Heart right ventricle (tissue), 16 donors: ENCODE results near the gene SLPI. TPM values are rescaled to one million over a fixed set of nuclear protein-coding genes. Genes with fewer than 3 reads are reported as not detected.

Experiments
- ATAC-seq, 8 donors: fragments of 200-7000 bp; cut with Tn5 transposase; one replicate each; pipeline ENCODE4 v1.9.1; 2020; ENCODE audit warnings: mild to moderate bottlenecking in 8 of 8, moderate library complexity in 8 of 8, moderate number of reproducible peaks in 1 of 8
- DNase-seq, 2 donors: peaks; one replicate each; pipeline ENCODE4 v3.0.0-alpha.2; 2020
- H3K27ac ChIP-seq, 10 donors: fragments of 200-600 bp; sonication (generic) in 2 of 10; one replicate each; pipeline versions ENCODE4 v1.5.0 to v1.8.0; 2020 to 2022; ENCODE audit warnings: mild to moderate bottlenecking in 3 of 10
- H3K27me3 ChIP-seq, 7 donors: fragments of 200-600 bp; one replicate each; pipeline ENCODE4 v1.8.0; 2021 to 2022; ENCODE audit warnings: mild to moderate bottlenecking in 2 of 7
- H3K36me3 ChIP-seq, 9 donors: fragments of 200-600 bp; sonication (generic) in 1 of 9; one replicate each; pipeline versions ENCODE4 v1.5.0 to v1.8.0; 2020 to 2022; ENCODE audit warnings: mild to moderate bottlenecking in 2 of 9
- H3K4me1 ChIP-seq, 9 donors: fragments of 200-600 bp; sonication (generic) in 1 of 9; one replicate each; pipeline versions ENCODE4 v1.5.0 to v1.8.0; 2020 to 2022; ENCODE audit warnings: mild to moderate bottlenecking in 4 of 9
- H3K4me3 ChIP-seq, 10 donors: fragments of 200-600 bp; sonication (generic) in 2 of 10; one replicate each; pipeline versions ENCODE4 v1.5.0 to v1.8.0; 2020 to 2022; ENCODE audit warnings: mild to moderate bottlenecking in 7 of 10, moderate library complexity in 2 of 10
- H3K9me3 ChIP-seq, 11 donors: fragments of 200-600 bp in 10 of 11; sonication (generic) in 2 of 11; one replicate each; pipeline versions ENCODE4 v1.5.0 to v1.8.0; 2013 to 2022; ENCODE audit warnings: mild to moderate bottlenecking in 2 of 11, control low read depth in 1 of 11, moderate library complexity in 1 of 11
- CTCF ChIP-seq, 9 donors: fragments of 200-600 bp; sonication (generic) in 2 of 9; IDR thresholded peaks; one replicate each; pipeline versions ENCODE4 v1.5.0 to v1.8.0; 2021 to 2022; ENCODE audit warnings: antibody characterized with exemption in 9 of 9, mild to moderate bottlenecking in 5 of 9, moderate library complexity in 1 of 9
- WGBS, 2 donors: extraction: QIAGEN DNeasy Blood & Tissue Kit; methylation state at CpG; one replicate each; pipeline ENCODE4 v1.1.7; 2013; ENCODE audit warnings: inconsistent platforms in 1 of 2; 5-methylcytosine and 5-hydroxymethylcytosine counted together
- intact Hi-C, 10 donors: fragments of 100-400 bp; cut with DNase I; formaldehyde crosslinking; loops; one replicate each; pipeline versions ENCODE4 v1.11.1 to v1.14.2; 2022
- long read RNA-seq, 3 donors: library from polyadenylated mRNA; unstranded; transcript quantifications; one replicate each; pipeline ENCODE4 v2.0.0, GENCODE V29; 2020 to 2021
- polyA plus RNA-seq, 2 donors: library from polyadenylated mRNA; stranded (reverse); fragments of 200-250 nt; gene quantifications; one replicate each; pipeline ENCODE4 v1.2.3, GENCODE V29; 2013
- total RNA-seq, 10 donors: library from RNA; stranded (reverse); fragmentation: NEBNext Ultra II Directional in 3 of 10; extraction: Animal tissue kit (Norgen Biotek cat#: 25700) in 3 of 10; gene quantifications; one replicate each; pipeline versions ENCODE4 v1.2.1 to v1.2.4, GENCODE V29; 2021 to 2023
- donor health status: Arrhythmogenic right ventricular cardiomyopathy.
- donor health status: ischemic (EF 13 %, LVEDD 7.1; RV severe dilation, severe dysfunction).
- donor health status: healthy with polysubstance abuse.
- donor health status: DM: no; HTN: yes; CAD: no.
- donor health status: DM: no; HTN: no; CAD: no.
- donor health status: ischemic (EF 25% LVEDD 6.9; RV normal size, moderate dysfunction).
- donor health status: ischemic (EF 25% LVEDD 5.7; RV mildly dilated, moderate dysfunction).
- donor health status: healthy.
- donor health status: DM: yes; HTN: yes; CAD: no.
- donor health status: Ischemic cardiomyopathy.
- donor health status: ischemic (EF 35%, LVEDD 5.7; RV mildly dilated, moderate dysfunction).
- donor health status: nonischemic (EF 11% LVEDD 7.7; RV severe dilation, severe dysfunction).
- donor health status: DM: yes; HTN: yes; CAD: no.
- donor health status: PGD.
- donor health status: ischemic (EF 29% LVEDD 5.4; RV normal size, mild dysfunction).
- donor health status: nonischemic (EF 23%, LVEDD 6.1; RV moderate dilation, normal function).

The SLPI gene
- total RNA-seq = 1 to 10 TPM in 4 of 10 donors, under 1 TPM in 2, not detected in 4; 0.43 to 5.1 (median 1.2) TPM
- 1 to 10 TPM; 2.6 to 2.9 TPM for polyA plus RNA-seq
- long read RNA-seq, donor 1 = 0 reads
- long read RNA-seq, donor 2 = 0 reads
- long read RNA-seq, donor 3 = 0 reads

DNA sequence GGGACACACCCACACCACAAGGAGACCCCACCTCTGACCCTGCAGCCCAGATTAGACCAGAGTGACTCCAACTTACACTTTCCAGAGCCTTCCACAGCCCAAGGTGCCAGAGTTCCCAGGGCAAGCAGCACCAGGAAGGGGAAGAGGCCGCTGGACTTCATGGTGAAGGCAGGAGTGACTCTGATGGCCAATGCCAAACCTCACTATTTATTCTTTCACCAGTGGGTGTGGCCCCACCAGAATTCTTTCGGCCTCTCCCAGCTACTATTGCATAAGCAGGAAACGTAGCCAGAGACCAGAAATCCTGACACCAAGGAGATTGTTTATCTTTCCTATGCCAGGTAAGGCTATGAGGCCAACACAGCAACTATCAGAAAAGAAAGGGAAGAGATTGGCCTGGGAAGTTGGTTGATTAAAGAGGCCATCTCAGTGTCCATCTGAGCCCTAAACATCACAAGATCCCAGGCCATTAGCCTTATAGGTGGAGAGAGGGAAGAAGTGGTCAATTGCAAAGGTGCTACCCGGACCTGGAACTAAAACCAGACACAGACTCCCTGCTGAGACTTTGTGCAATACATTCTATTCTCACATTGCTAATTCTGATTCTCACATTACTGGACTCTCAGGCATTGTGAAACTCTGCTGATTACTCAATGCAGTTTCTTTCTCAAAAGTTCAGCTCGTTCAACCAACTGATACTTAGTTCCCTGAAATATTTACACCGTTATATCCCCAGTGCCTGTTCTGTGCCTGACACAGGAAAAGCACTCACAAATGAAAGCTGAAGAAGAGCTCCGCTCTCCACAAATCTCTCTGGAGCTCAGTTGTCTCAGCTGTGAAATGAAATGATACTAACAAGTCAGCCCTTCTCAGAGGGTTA, at the start of gene SLPI:
Gene SLPI, minus strand, starts transcription at position 182 of the 880 bp plus-strand sequence. Its CDS starts 21 bp downstream, at position 161.
- Histone ChIP-seq H3K36me3 (no peaks in the 10 kb centered on the region), H3K4me1 (peaks cover 0 to 19% (median 0%) of the 10 kb centered on the region in 9 donors), H3K27ac (peak within 1 kb of the TSS in 1 of 10 donors; percentile 47), H3K4me3 (no peak within 1 kb of the TSS), H3K9me3 (no peaks in the 10 kb centered on the region), H3K27me3 (peaks cover 0 to 53% (median 19%) of the 10 kb centered on the region in 7 donors)
- WGBS, 2 donors = 45 to 59% methylated on average over 7 of the region's 7 CpGs
- TF ChIP-seq CTCF (IDR thresholded peaks at IDR 0.05) = no peak
- ATAC-seq = peak in 3 of 8 donors; percentile 24 to 64 (median 59)
- intact Hi-C loops = no loop called here
- DNase-seq = no peak

DNA sequence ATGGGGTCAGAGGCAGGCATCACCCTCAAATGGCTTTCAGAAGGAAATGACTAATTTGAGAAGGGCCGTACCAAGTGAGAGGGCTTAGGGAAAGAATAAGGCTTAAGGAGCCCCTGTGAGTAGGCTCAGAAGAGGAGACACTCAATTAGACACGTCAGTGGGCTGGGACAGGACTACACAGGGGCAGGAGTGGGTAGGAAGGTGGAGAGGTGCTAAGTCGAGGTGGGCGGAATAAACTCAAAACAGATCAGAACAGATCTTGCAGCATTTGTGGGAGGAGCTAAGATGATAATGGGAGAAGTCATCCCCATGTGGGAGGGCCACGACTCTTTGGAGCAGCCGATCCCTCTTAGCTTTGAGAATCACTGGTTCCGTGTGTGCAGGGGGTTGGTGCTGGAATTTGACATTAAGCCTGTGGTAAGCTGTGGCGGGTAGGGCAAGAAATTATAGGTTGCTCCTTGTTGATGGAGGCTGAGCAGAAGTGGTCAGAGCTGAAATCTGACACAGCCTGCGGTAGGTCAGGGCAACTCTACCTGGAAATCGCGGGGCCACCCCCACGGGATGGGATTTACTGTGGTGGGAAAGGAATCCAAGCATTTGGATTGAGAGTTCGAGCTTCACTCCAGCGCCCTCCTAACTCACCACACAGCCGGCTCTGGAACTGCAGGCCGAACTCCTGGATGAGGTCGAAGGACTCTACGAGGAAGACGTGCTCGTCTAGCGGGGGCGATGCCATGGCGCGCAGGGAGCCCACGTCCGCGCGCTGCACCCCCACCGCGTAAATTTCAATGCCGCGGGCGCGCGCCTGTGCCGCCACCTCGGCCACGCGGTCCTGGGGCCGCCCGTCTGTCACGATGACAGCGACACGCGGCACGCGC, 49.5 kb upstream of the SLPI start:
- peaks cover 5 to 76% (median 65%) of the 10 kb centered on the region in 7 donors for H3K27me3 ChIP-seq
- H3K36me3 ChIP-seq = no peaks in the 10 kb centered on the region
- intact Hi-C loops = no loop called here
- no peak overlapping the region for H3K4me3 ChIP-seq
- H3K4me1 ChIP-seq = peaks cover 0 to 5% (median 3%) of the 10 kb centered on the region in 9 donors
- no peak for TF ChIP-seq CTCF (IDR thresholded peaks at IDR 0.05)
- no peak for DNase-seq
- WGBS, 2 donors = 32 to 39% methylated on average over 47 of the region's 47 CpGs
- H3K9me3 ChIP-seq = no peaks in the 10 kb centered on the region
- no peak for ATAC-seq
- H3K27ac ChIP-seq = no peak overlapping the region

- no peaks in the 10 kb centered on the region for H3K36me3 ChIP-seq
- peaks cover 5 to 79% (median 51%) of the 10 kb centered on the region in 7 donors for H3K27me3 ChIP-seq
- no peaks in the 10 kb centered on the region for H3K9me3 ChIP-seq
- no peak for TF ChIP-seq CTCF (IDR thresholded peaks at IDR 0.05)
- intact Hi-C loops = no loop called here
- H3K4me1 ChIP-seq = peaks cover 0 to 4% (median 0%) of the 10 kb centered on the region in 9 donors
- no peak overlapping the region for H3K27ac ChIP-seq
- WGBS, 2 donors = 78 to 81% methylated on average over 5 of the region's 5 CpGs
- no peak for ATAC-seq
- DNase-seq = no peak
- no peak overlapping the region for H3K4me3 ChIP-seq
Measured at GRCh38 chr20:45301824-45302271, 47.5 kb upstream of the SLPI start.

GRCh38 chr20:45300961-45301360, 46.6 kb upstream of the SLPI start:
- Histone ChIP-seq H3K36me3 (no peaks in the 10 kb centered on the region), H3K4me1 (no peaks in the 10 kb centered on the region), H3K4me3 (no peak overlapping the region), H3K27ac (no peak overlapping the region), H3K9me3 (no peaks in the 10 kb centered on the region), H3K27me3 (peaks cover 0 to 79% (median 50%) of the 10 kb centered on the region in 7 donors)
- intact Hi-C loops = no loop called here
- DNase-seq = no peak
- ATAC-seq = peak in 2 of 8 donors; percentile 19 to 35
- 33 to 47% methylated on average over 4 of the region's 4 CpGs for WGBS, 2 donors
- TF ChIP-seq CTCF (IDR thresholded peaks at IDR 0.05) = peak in 4 of 9 donors; percentile 11 to 39 (median 19)
